Measurements from ENCODE around the gene RGR.

Gene RGR

GRCh38 chr10:84244651-84245270 is at the start of gene RGR:
Gene RGR, plus strand, starts transcription at chr10:84245053. Its CDS starts 38 bp downstream, at chr10:84245091.
- peak; percentile 33 for DNase-seq

- DNase-seq, result peak; percentile 81
Observed at GRCh38 chr10:84196083-84196482, 48.8 kb upstream of the RGR start.

- DNase-seq, result peak; percentile 18
Observed at GRCh38 chr10:84196941-84197340, 47.9 kb upstream of the RGR start.

GRCh38 chr10:84197643-84198042 is 47.2 kb upstream of the RGR start:
- no peak for DNase-seq

GRCh38 chr10:84198206-84198915 is 46.5 kb upstream of the RGR start:
- DNase-seq, result no peak

GRCh38 chr10:84200537-84201243 is 44.2 kb upstream of the RGR start:
- DNase-seq, result no peak

GRCh38 chr10:84201244-84201606 is 43.6 kb upstream of the RGR start:
- no peak for DNase-seq

GRCh38 chr10:84201682-84202081 is 43.2 kb upstream of the RGR start:
- no peak for DNase-seq

GRCh38 chr10:84202349-84202748 is 42.5 kb upstream of the RGR start:
- no peak for DNase-seq

GRCh38 chr10:84204122-84204521 is 40.7 kb upstream of the RGR start:
- no peak for DNase-seq

- no peak for DNase-seq
Observed at GRCh38 chr10:84204610-84205009, 40.2 kb upstream of the RGR start.

- DNase-seq, result peak; percentile 33
Observed at GRCh38 chr10:84205049-84205852, 39.6 kb upstream of the RGR start.

- DNase-seq, result no peak
Observed at GRCh38 chr10:84205853-84206525, 38.9 kb upstream of the RGR start.

- no peak for DNase-seq
Observed at GRCh38 chr10:84208023-84208422, 36.8 kb upstream of the RGR start.

GRCh38 chr10:84211566-84211965 is 33.3 kb upstream of the RGR start:
- DNase-seq, result no peak

- no peak for DNase-seq
Observed at GRCh38 chr10:84212014-84212413, 32.8 kb upstream of the RGR start.

GRCh38 chr10:84213076-84213475 is 31.8 kb upstream of the RGR start:
- DNase-seq, result no peak

GRCh38 chr10:84214046-84214572 is 30.7 kb upstream of the RGR start:
- no peak for DNase-seq

GRCh38 chr10:84214612-84215235 is 30.1 kb upstream of the RGR start:
- no peak for DNase-seq

GRCh38 chr10:84216834-84217233 is 28.0 kb upstream of the RGR start:
- no peak for DNase-seq

- DNase-seq, result no peak
Observed at GRCh38 chr10:84217746-84218145, 27.1 kb upstream of the RGR start.

- no peak for DNase-seq
Observed at GRCh38 chr10:84221916-84222315, 22.9 kb upstream of the RGR start.
